ENCODE data around the gene EFNA2.

Gene EFNA2

GRCh38 chr19:1260749-1261537 is 24.7 kb upstream of the EFNA2 start:
- DNase-seq, result peak; percentile 77

- no peak for DNase-seq
These were observed 24.2 kb upstream of the EFNA2 start for GRCh38 chr19:1261538-1261797.

- DNase-seq, result no peak
These were observed 23.7 kb upstream of the EFNA2 start for GRCh38 chr19:1261798-1262622.

GRCh38 chr19:1262623-1263123 is 23.0 kb upstream of the EFNA2 start:
- no peak for DNase-seq

GRCh38 chr19:1263188-1263587 is 22.5 kb upstream of the EFNA2 start:
- DNase-seq, result no peak

GRCh38 chr19:1264801-1265614 is 20.7 kb upstream of the EFNA2 start:
- DNase-seq, result no peak

- DNase-seq, result no peak
These were observed 20.0 kb upstream of the EFNA2 start for GRCh38 chr19:1265615-1266128.

GRCh38 chr19:1266129-1266915 is 19.4 kb upstream of the EFNA2 start:
- DNase-seq, result no peak

- no peak for DNase-seq
These were observed 18.7 kb upstream of the EFNA2 start for GRCh38 chr19:1266916-1267476.

- no peak for DNase-seq
These were observed 18.0 kb upstream of the EFNA2 start for GRCh38 chr19:1267477-1268225.

GRCh38 chr19:1268226-1269064 is 17.2 kb upstream of the EFNA2 start:
- DNase-seq, result no peak

GRCh38 chr19:1269065-1269477 is 16.6 kb upstream of the EFNA2 start, which contains the start of gene CIRBP:
CIRBP (plus strand) TSS chr19:1269332; CDS start chr19:1270934, 1,602 bp downstream.
- DNase-seq, result peak; percentile 85

GRCh38 chr19:1269478-1270212 is 16.0 kb upstream of the EFNA2 start:
- DNase-seq, result no peak

GRCh38 chr19:1270213-1270853 is 15.3 kb upstream of the EFNA2 start:
- DNase-seq, result no peak

- DNase-seq, result no peak
These were observed 14.7 kb upstream of the EFNA2 start for GRCh38 chr19:1270854-1271527.

- no peak for DNase-seq
These were observed 13.9 kb upstream of the EFNA2 start for GRCh38 chr19:1271528-1272422.
